AG20443 (cell line): ENCODE results near the gene GSTA5.
"Not testable (repeated sequence)": the region's sequence is repeated elsewhere in the genome, so short reads cannot be mapped to it uniquely, and the experiment has no call there.

Experiments used
- DNase-seq: peaks from one replicate; pipeline ENCODE4 v3.0.0; 2012; ENCODE audit warnings: low spot score, mixed read lengths

GSTA5 gene

GRCh38 chr6:52840763-52841585, at the start of gene GSTA5:
Gene GSTA5, minus strand, starts transcription at chr6:52840813.
- no peak for DNase-seq

- DNase-seq, result no peak
Measured at GRCh38 chr6:52890018-52890417, 49.4 kb upstream of the GSTA5 start.

GRCh38 chr6:52887910-52888524, 47.4 kb upstream of the GSTA5 start:
- no peak for DNase-seq

- peak; percentile 88 for DNase-seq
Measured at GRCh38 chr6:52881996-52882841, 41.6 kb upstream of the GSTA5 start.

DNA sequence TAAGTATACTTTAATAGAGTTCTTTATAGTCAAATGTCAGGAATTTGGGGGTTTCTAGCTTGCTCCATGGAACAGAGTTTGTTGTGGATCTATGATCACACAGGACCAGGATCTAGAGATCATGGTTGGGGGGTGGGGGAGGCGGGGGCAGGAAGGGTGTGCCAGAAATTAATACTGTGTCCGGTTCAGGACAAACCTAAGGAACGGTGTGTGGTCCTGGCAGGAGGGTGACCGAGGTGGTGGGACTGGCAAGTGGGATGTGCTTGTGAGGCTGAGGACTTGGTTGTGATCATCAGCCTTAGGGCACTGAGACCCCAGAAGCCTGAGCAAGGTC, 41.0 kb upstream of the GSTA5 start:
- DNase-seq, result no peak

GRCh38 chr6:52877786-52878185, 37.2 kb upstream of the GSTA5 start:
- DNase-seq, result no peak

GRCh38 chr6:52877168-52877567, 36.6 kb upstream of the GSTA5 start:
- peak; percentile 72 for DNase-seq

GRCh38 chr6:52876056-52876787, 35.6 kb upstream of the GSTA5 start:
- no peak for DNase-seq

DNA sequence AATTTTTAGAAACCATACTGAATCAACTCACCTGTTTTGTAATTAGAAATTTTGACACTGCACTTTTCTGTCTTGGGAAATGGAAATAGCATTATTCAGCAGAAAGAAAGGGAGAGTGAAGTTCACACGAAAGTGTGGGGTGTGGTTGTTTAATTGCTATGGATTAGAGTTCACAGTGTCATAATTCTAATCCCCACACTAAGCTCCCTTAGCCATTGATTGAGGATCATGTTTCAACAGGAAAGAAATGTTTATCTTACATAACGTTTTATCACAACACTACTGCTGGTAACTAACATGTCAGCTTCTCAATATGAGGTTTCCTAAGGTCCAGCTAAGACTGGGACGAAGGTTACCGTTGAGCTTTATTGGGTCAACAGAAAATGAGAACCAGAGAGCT, 31.4 kb upstream of the GSTA5 start:
- no peak for DNase-seq

DNA sequence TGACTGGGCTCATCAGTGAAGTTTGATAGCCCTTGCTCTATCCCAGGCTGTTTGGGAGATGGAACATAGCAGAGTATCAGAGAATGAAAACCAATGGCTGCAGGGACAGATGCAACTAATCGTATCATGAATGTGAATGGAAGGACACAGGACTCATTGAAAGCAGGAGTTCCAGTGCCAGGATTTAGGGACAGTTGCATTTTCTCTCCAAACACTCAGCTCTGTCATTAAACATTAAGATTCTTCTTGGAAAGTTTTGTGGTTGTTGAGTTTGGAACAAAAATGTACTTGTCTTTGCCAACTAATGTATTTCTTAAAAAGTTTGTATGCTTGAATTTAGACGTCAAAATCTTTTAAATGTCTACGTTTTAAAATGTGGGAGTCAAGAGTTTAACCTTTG, 31.0 kb upstream of the GSTA5 start:
- DNase-seq, result no peak

DNA sequence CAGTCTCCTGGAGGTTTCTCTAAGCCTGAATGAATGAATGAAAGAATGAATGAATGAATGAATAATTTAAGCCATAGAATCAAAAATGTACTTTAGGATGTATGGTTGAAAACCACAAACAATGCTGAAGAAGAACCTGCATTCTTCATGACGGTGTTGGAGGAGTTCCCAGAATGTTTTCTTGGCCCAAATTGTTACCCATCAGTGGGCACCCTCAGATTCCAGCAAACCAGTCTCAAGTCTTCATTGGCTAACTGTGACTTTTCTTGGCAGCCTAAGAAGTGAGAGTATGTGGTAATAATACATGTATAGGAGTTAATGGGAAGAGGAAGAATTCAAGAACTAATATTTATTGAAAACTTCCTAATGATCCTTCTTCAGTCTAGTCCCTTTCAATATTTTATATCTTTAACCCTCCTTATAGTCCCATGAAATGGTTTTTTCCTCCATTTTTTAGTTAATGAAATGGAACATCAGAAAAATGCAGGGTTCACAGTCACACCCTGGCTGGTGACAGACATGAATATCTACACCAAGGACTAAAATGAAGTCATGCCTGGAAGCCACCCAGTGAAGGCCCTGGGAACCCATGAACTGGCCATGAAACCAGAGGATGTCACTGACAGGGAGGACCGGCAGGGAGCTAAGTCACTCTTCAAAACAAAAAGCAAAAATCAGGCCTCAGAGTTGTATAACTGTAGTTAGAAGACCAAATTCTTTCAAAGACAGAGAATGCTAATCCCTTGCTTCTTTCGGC, 29.9 kb upstream of the GSTA5 start:
- not testable (repeated sequence) for DNase-seq

GRCh38 chr6:52868899-52869298, 28.3 kb upstream of the GSTA5 start:
- DNase-seq, result not testable (repeated sequence)

DNA sequence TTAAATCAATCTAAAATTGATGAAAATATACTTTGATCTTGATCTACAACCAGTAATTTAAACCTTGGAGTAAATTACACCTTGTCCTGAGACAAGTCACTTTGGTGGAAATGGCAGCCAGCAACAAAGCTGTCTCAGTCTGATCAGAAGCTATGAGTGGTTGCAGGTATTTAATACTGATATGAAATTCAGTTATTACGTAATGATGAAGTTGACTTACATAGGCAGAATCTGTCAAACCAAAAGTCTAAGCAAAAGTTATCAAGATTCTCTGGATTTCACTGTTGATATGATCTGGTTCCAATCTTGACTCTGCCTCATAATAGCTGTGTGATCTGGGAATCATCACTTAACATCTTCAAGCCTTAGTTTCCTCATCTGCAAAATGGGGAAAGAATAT, 27.6 kb upstream of the GSTA5 start:
- DNase-seq, result no peak

GRCh38 chr6:52861151-52861550, 20.5 kb upstream of the GSTA5 start:
- DNase-seq, result not testable (repeated sequence)

DNA sequence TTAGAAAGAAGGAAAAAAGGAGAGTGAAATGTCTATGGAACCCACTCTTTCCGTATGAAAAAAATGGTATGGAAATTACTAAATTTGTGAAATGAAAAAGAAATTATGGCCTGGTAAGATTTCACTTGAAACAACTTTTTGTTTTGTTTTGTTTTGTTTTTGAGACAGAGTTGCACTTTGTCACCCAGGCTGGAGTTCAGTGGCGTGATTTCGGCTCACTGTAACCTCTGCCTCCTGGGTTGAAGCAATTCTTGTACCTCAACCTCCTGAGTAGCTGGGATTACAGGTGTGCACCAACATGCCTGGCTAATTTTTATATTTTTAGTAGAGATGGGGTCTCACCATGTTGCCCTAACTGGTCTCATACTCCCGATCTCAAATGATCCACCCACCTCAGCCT, 17.8 kb upstream of the GSTA5 start:
- DNase-seq, result no peak

- DNase-seq, result not testable (repeated sequence)
Measured at GRCh38 chr6:52856137-52856536, 15.5 kb upstream of the GSTA5 start.

DNA sequence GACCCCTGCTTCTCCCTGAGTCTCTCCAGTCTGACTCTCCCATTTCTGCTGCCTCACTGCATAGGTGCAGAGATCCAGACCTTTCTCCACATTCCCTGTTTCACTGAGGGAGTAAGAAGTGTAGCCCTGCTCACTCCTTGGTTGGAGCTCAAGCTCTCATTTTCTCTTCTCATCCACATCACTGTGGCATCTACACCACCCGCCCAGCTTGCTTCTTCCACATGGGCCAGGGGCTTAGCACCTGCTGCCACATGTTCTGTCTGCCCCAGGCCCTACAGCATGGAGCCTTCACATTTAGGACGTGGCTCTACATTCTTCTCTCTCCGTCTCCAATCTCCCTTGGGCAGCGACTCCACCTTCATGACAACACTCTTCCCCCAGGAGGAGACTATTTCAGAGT, 8.5 kb upstream of the GSTA5 start:
- DNase-seq, result no peak

DNA sequence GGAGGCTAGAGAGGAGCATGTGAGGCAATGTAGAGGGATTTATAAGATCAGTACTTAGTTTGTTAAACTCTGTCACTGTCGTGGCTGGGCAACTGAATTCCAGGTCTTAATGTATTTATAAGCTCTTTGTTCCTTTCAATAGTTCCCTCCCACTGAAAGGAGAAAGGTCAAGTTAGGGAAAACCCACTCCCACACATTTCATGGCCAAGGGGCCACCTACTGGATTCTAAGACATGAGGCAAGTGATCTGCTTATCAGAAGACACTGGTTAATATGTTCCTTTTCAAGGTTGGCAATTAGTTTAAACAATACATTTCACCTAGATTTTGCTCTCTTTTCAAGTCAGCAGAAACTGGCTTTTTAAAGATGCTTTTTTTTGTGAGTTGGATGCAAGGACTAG, 5.4 kb upstream of the GSTA5 start:
- DNase-seq, result no peak

DNA sequence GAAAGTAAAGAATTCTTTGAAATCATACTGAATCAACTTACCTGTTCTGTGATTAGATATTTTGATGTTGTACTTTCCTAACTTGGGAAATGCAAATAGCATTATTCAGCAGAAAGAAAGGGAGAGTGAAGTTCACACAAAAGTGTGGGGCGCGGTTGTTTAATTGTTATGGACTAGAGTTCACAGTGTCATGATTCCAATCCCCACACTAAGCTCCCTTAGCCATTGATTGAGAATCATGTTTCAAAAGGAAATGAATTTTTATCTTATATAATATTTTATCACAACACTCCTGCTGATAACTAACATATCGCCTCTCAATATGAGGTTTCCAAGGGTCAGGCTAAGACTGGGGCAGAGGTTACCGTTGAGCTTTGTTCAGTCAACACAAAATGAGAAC, 3.0 kb upstream of the GSTA5 start:
- DNase-seq, result no peak

DNA sequence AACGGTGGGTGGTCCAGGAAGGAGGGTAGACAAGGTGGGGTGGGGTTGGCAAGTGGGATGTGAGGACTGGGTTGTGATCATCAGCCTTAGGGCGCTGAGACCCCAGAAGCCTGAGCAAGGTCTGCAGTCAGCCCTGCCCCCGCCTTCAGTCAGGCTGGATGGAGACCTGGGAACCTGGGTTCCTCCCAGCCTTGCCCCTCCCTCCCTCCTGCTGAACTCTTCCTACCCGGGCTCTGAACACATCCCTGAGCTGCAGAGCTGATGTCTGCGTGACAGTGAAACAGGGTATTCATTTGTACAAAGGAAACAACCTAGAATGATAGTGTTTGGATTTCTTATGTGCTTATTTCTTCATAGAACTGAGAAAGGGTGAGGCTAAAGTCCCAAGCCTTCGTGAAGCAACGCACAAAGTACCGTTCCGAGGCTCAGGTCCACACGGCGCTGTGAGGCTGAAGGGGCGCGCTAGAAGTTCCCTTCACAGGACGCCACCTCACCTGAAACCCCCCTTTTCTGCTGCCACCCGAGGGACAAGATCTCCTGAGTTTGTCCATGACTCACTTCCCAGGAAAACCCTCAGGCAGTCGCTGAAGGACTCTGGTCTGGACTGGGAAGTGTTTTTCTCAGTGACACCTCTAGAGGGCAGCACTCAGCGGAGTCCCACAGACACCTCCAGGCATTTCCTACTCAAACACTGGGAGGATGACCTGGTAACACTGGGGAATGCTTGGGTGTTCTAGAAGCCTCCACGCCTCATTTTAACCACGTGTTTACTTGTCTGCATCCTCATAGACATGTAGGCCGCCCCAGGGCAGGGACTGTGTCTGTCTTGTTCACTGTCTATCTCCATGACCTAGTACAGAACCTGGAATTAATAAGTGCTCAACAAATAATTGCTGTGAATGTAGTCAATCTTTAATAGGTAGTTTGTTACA, 1.2 kb downstream of the GSTA5 start:
- peak; percentile 75 for DNase-seq
